NCI-H460 (cell line): ENCODE data around the gene RNF14. TPM values are rescaled to one million over a fixed set of nuclear protein-coding genes. Genes with fewer than 3 reads are reported as not detected.
A peak's percentile ranks its signal among the peaks of the same experiment; 100 is the strongest.

ENCODE experiments used
- DNase-seq: peaks from one replicate; pipeline ENCODE4 v3.0.0-alpha.2; 2016; ENCODE audit warnings: low read depth; ENCODE audit errors: extremely low read depth
- total RNA-seq: library from RNA; depleted of rRNA; stranded (reverse); fragments of >200 nt; shearing (Covaris generic); gene quantifications from 2 replicates; pipeline ENCODE4 v1.2.3, GENCODE V29; 2014

The RNF14 gene
- total RNA-seq, 1 experiment from 2014 or later: 70.7 TPM

GRCh38 chr5:141969783-141970771 lies 1.2 kb downstream of the RNF14 start:
- peak; percentile 15 for DNase-seq

GRCh38 chr5:141973871-141974595 lies 5.1 kb downstream of the RNF14 start:
- no peak for DNase-seq

- no peak for DNase-seq
Observed at GRCh38 chr5:141976176-141976575, 7.3 kb downstream of the RNF14 start.

- DNase-seq: no peak
Observed at GRCh38 chr5:141978389-141978788, 9.5 kb downstream of the RNF14 start.

- no peak for DNase-seq
Observed at GRCh38 chr5:141982626-141983025, 13.7 kb downstream of the RNF14 start.

GRCh38 chr5:141986072-141986471 lies 17.2 kb downstream of the RNF14 start:
- no peak for DNase-seq

GRCh38 chr5:141989720-141990119 lies 20.8 kb downstream of the RNF14 start:
- DNase-seq: no peak

GRCh38 chr5:141992349-141992963 lies 23.6 kb downstream of the RNF14 start:
- peak; percentile 72 for DNase-seq

- no peak for DNase-seq
Observed at GRCh38 chr5:141994511-141995136, 25.7 kb downstream of the RNF14 start.

- no peak for DNase-seq
Observed at GRCh38 chr5:141995656-141996055, 26.8 kb downstream of the RNF14 start.

- no peak for DNase-seq
Observed at GRCh38 chr5:141997358-141997960, 28.6 kb downstream of the RNF14 start.

- no peak for DNase-seq
Observed at GRCh38 chr5:142000173-142000572, 31.3 kb downstream of the RNF14 start.

- no peak for DNase-seq
Observed at GRCh38 chr5:142000704-142001484, 32.0 kb downstream of the RNF14 start.

GRCh38 chr5:142003266-142003800 lies 34.4 kb downstream of the RNF14 start:
- DNase-seq: no peak

- DNase-seq: no peak
Observed at GRCh38 chr5:142006363-142007236, 37.7 kb downstream of the RNF14 start.

GRCh38 chr5:142007237-142007544 lies 38.3 kb downstream of the RNF14 start:
- no peak for DNase-seq

- DNase-seq: no peak
Observed at GRCh38 chr5:142008813-142009212, 39.9 kb downstream of the RNF14 start.

- DNase-seq: no peak
Observed at GRCh38 chr5:142009886-142010285, 41.0 kb downstream of the RNF14 start.
